H1 (cell line): ENCODE data around the gene PSPC1.

ENCODE experiments used
- ASH2L ChIP-seq: fragments of 200-600, 300-600 bp; sonication (generic); IDR thresholded peaks from one replicate; pipeline ENCODE4 v1.7.1; 2017; ENCODE audit warnings: low read length
- CBX8 ChIP-seq: fragments of 300-800, 300-1000 bp; sonication (generic); IDR thresholded peaks from 2 replicates; pipeline ENCODE4 v1.7.1; 2016; ENCODE audit warnings: low read depth, low read length, borderline replicate concordance
- CREB1 ChIP-seq: IDR thresholded peaks from 2 replicates; pipeline ENCODE4 v1.6.1; 2012; ENCODE audit warnings: inconsistent platforms
- CTCF ChIP-seq, 3 experiments: IDR thresholded peaks; 1 replicate in 2 of 3; 2 replicates in 1 of 3; pipeline versions ENCODE4 v1.5.1 to v1.6.1; 2011; ENCODE audit warnings: low read length in 3 of 3, mild to moderate bottlenecking in 3 of 3, inconsistent platforms in 2 of 3, low read depth in 1 of 3, moderate library complexity in 1 of 3; ENCODE audit not compliant: insufficient read depth in 1 of 3; ENCODE audit errors: control extremely low read depth in 1 of 3
- EZH2 ChIP-seq: fragments of 200-600 bp; sonication (generic); IDR thresholded peaks from 2 replicates; pipeline ENCODE4 v1.7.1; 2012; ENCODE audit warnings: low read depth, mild to moderate bottlenecking, moderate library complexity, low read length, inconsistent platforms; ENCODE audit not compliant: severe bottlenecking
- POLR2A ChIP-seq, 2 experiments: IDR thresholded peaks; 1 replicate in 1 of 2; 2 replicates in 1 of 2; pipeline ENCODE4 v1.6.1; 2011; ENCODE audit warnings: low read depth in 2 of 2, low read length in 2 of 2, mild to moderate bottlenecking in 2 of 2; ENCODE audit errors: control extremely low read depth in 1 of 2
- POLR2AphosphoS5 ChIP-seq: IDR thresholded peaks from 2 replicates; pipeline ENCODE4 v1.6.1; 2011; ENCODE audit warnings: low read depth, low read length
- POU5F1 ChIP-seq: IDR thresholded peaks from 2 replicates; pipeline ENCODE4 v1.6.1; 2011; ENCODE audit warnings: low read depth, mild to moderate bottlenecking, low read length, moderate library complexity
- RAD21 ChIP-seq, 2 experiments: IDR thresholded peaks in 1 of 2; conservative IDR thresholded peaks in 1 of 2; 2 replicates each; pipeline ENCODE4 v1.6.1; 2011; ENCODE audit warnings: low read depth in 2 of 2, low read length in 2 of 2, improper control_type of control experiment in 1 of 2, inconsistent platforms in 1 of 2, mild to moderate bottlenecking in 1 of 2, moderate library complexity in 1 of 2
- SUZ12 ChIP-seq: fragments of 200-600 bp; sonication (generic); IDR thresholded peaks from 2 replicates; pipeline ENCODE4 v1.6.1; 2012; ENCODE audit warnings: mild to moderate bottlenecking, inconsistent platforms, low read length, moderate library complexity, mixed read lengths
- TAF1 ChIP-seq: IDR thresholded peaks from 2 replicates; pipeline ENCODE4 v1.6.1; 2011; ENCODE audit warnings: mild to moderate bottlenecking, low read depth, low read length
- USF2 ChIP-seq: IDR thresholded peaks from 2 replicates; pipeline ENCODE4 v1.6.1; 2011; ENCODE audit warnings: low read length, improper control_type of control experiment
- TF ChIP-seq, protein P1 (sequence below): IDR thresholded peaks from 2 replicates; pipeline ENCODE4 v1.6.1; 2012; ENCODE audit warnings: inconsistent platforms

DNA sequence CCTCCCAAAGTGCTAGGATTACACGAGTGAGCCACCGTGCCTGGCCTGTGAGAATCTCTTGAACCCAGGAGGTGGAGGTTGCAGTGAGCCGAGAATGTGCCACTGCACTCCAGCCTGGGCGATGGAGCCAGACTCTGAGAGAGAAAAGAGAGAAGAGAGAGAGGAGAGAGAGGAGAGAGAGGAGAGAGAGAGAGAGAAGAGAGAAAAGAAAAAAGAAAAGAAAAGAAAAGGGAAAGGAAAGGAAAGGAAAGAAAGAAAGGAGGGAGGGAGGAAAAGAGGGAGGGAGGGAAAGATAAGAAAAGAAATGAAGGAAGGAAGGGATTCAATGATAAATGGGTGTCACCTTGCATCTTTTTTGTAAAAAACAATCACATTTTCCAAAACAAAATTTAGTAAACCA is 23.0 kb upstream of the PSPC1 start:
- TF ChIP-seq, protein P1, sequence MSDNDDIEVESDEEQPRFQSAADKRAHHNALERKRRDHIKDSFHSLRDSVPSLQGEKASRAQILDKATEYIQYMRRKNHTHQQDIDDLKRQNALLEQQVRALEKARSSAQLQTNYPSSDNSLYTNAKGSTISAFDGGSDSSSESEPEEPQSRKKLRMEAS = no peak
- TF ChIP-seq TAF1 (no peak), CTCF (IDR thresholded peaks at IDR 0.05; ENCODE audit: control extremely low read depth in 1 of 3, insufficient read depth in 1 of 3, low read depth in 1 of 3, low read length in 3 of 3) (no peak), CBX8 (no peak), RAD21 (IDR thresholded peaks at IDR 0.05 in 1 of 2, conservative IDR thresholded peaks at IDR 0.05 in 1 of 2; ENCODE audit: low read depth in 2 of 2, low read length in 2 of 2) (no peak), USF2 (no peak), POLR2A (IDR thresholded peaks at IDR 0.05; ENCODE audit: control extremely low read depth in 1 of 2, low read depth in 2 of 2, low read length in 2 of 2) (no peak), POU5F1 (no peak), SUZ12 (no peak), ASH2L (no peak), POLR2AphosphoS5 (no peak), EZH2 (no peak), CREB1 (no peak)
